Heart left ventricle (tissue), 13 donors: ENCODE results near the gene UFL1.

Experiments
- CTCF ChIP-seq, 12 donors: fragments of 200-600 bp; sonication (generic) in 4 of 12; IDR thresholded peaks; one replicate each; pipeline versions ENCODE4 v1.5.0 to v1.8.0; 2018 to 2022; ENCODE audit warnings: antibody characterized with exemption in 12 of 12, mild to moderate bottlenecking in 5 of 12
- POLR2A ChIP-seq, 2 donors: fragments of 450-650 bp; IDR thresholded peaks; one replicate each; pipeline ENCODE4 v1.6.1; 2017; ENCODE audit warnings: antibody characterized with exemption in 2 of 2, mild to moderate bottlenecking in 2 of 2, moderate library complexity in 2 of 2
- donor health status: ischemic (EF 13 %, LVEDD 7.1; RV severe dilation, severe dysfunction).
- donor health status: DM: no; HTN: yes; CAD: no.
- donor health status: DM: no; HTN: no; CAD: no.
- donor health status: ischemic (EF 25% LVEDD 6.9; RV normal size, moderate dysfunction).
- donor health status: ischemic (EF 25% LVEDD 5.7; RV mildly dilated, moderate dysfunction).
- donor health status: ischemic (EF 35%, LVEDD 5.7; RV mildly dilated, moderate dysfunction).
- donor health status: nonischemic (EF 11% LVEDD 7.7; RV severe dilation, severe dysfunction).
- donor health status: DM: yes; HTN: yes; CAD: no.
- donor health status: PGD.
- donor health status: ischemic (EF 29% LVEDD 5.4; RV normal size, mild dysfunction).
- donor health status: nonischemic (EF 23%, LVEDD 6.1; RV moderate dilation, normal function).

GRCh38 chr6:96582436-96582835 is 60.8 kb downstream of the UFL1 start:
- TF ChIP-seq POLR2A (IDR thresholded peaks at IDR 0.05): no peak
- TF ChIP-seq CTCF (IDR thresholded peaks at IDR 0.05): no peak
